GM19239 (cell line): Measurements from ENCODE around the gene ATP1A2.

Experiments
- DNase-seq: peaks from one replicate; pipeline ENCODE4 v3.0.0; 2011; ENCODE audit warnings: low spot score; ENCODE audit not compliant: insufficient read length
- FAIRE-seq: peaks from 2 replicates; lab custom pipeline; 2011; peaks lifted over from hg19 to GRCh38; lab: Jason Lieb, UNC

The ATP1A2 gene

DNA sequence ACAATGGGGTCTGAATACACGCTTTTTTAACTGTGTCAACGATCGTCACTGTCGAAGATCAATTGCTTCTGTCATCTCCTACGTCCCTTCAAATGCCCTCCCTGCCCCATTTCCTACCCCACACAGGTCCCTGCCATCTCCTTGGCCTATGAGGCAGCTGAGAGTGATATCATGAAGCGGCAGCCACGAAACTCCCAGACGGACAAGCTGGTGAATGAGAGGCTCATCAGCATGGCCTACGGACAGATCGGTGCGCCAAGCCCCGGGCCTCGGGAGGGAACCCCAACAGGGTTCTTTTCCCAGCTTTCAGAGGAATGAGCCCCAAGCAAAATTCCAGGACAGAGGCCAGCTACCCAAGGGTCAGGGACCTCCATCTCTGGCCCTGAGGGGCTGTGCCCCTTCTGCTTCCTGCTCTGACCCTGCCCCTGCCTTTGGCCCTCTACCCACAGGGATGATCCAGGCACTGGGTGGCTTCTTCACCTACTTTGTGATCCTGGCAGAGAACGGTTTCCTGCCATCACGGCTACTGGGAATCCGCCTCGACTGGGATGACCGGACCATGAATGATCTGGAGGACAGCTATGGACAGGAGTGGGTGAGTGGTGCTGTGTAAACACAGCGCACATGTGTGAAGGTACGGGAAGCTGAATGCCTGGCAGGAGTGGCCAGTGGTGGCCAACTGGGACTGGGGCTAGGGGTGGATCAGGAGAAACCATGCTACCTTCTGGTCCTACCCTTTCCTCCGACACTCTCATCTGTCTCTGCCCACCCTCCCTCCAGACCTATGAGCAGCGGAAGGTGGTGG is 20.8 kb downstream of the ATP1A2 start:
- no peak for FAIRE-seq
- DNase-seq: no peak

DNA sequence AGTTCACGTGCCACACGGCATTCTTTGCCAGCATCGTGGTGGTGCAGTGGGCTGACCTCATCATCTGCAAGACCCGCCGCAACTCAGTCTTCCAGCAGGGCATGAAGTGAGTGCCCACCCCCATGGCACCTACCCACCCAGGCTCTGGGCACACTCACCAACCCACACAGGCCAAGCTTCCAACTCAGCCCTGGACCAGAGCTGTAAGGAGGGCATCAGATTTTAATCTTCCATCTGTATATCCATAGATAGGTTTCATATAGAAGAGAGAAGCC is 21.3 kb downstream of the ATP1A2 start:
- DNase-seq (no peak), FAIRE-seq (no peak)

DNA sequence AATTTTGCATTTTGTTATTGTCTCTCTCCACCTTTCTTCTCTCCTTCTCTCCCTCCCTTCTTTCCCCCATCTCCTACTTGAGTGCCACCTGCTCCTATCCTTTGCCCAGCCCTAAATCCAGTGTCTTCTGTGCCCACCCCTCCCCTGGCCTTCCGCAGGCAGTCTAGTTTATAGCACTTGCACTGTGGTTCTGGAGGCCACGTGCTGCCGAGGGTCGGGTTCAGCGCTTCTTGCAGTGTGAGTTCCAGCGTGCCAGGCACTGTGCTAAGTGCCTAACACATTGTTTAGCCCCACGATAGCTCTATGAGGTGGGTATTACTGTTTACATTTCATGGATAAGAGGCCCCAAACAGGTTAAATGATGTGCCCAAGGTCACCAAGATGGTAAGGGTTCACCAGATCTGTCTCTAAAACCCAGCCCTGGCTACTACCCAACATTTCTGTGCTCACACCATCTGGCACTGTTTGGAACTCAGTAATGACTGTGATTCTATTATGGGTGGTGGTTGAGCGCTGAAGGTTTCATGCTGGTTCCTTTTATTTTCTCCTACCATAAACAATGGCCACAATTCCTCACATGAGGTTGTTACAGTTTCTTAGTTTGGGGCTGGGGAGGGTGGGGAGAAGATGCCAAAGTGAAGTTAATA is 21.8 kb downstream of the ATP1A2 start:
- DNase-seq (no peak), FAIRE-seq (no peak)

DNA sequence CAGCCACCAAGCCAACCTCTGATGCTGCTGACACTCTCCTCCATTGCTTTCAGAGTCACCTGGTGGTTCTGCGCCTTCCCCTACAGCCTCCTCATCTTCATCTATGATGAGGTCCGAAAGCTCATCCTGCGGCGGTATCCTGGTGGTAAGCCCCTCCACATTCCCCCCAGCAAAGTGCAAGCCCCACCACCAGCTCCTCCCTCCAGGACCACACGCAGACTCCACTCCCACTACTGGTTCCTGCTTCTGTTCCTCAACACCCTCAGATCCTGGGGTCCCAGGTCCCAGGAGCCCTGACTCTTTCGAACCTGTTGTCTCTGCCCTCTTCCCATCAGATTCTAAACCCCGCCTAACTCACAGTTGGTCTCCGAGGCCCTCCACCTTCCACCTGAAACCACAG is 24.3 kb downstream of the ATP1A2 start:
- FAIRE-seq: no peak
- no peak for DNase-seq

DNA sequence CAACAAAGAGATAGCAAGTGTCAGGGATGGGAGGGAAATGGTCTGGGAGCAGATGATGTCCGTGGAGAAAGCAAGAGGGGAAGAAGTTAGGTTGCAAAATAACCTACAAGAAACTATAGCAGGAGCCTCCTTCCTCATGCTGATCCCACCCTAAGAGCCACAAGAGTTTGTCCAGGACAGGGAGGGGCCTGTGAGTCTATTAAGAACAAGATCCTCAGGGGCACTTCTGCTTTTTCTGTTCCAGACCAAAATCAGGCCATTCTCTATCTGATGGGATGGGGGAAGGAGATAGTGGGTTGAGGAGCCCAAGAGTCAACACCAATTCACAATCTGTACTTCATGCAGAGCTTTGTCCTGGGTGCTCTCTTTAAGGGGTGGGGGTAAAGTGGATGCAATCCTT is 28.1 kb downstream of the ATP1A2 start:
- FAIRE-seq: no peak
- DNase-seq: no peak

DNA sequence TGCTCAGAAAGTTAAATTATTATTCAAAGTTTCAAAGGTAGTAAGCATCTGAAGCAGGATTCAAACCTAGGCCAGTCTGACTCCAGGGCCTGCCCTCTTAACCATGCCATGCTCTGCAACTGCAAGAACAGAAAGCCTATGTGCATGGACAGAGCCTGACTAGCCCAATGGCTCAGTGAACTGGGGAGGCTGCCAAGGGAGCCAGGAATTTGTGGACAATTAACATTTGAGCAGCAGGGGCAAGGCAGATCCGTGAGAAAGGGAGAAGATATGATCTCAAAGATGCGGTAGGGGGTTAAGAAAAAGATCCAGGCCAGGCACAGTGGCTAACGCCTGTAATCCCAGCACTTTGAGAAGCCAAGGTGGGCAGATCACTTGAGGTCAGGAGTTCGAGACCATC is 29.4 kb downstream of the ATP1A2 start:
- FAIRE-seq: no peak
- DNase-seq: no peak

DNA sequence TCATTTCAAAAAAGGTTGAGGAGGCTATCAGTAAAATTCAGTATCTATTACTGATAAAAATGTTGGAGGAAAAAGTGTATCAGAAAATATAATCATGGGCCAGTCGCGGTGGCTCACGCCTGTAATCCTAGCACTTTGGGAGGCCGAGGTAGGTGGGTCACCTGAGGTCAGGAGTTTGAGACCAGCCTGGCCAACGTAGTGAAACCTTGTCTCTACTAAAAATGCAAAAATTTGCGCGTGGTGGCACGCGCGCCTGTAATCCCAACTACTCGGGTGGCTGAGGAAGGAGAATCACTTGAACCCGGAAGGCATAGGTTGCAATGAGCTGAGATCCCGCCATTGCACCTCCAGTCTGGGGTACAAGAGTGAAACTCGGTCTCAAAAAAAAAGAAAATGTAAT is 30.5 kb downstream of the ATP1A2 start:
- FAIRE-seq: no peak

DNA sequence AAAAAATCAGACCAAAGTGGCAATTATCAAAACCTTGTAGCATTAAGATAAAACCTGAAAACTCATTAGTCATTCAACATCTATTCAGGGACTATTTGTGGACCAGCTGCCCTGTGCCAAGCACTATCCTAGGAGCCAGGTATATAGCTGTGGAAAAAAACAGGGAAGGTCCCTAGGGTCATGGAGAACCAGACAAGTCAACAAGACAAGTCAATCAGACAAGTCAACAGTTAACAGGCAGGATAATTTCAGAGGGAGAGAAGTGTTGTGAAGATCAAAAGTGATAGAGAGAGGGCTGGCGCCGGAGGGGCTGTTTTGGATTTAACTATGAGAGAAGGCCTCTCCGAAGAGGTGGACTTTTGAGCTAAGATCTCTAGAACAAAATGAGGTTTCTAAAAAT is 32.6 kb downstream of the ATP1A2 start:
- no peak for FAIRE-seq
- DNase-seq: no peak

More for the DNA sequence above, 30.5 kb downstream of the ATP1A2 start:
- DNase-seq: no peak

DNA sequence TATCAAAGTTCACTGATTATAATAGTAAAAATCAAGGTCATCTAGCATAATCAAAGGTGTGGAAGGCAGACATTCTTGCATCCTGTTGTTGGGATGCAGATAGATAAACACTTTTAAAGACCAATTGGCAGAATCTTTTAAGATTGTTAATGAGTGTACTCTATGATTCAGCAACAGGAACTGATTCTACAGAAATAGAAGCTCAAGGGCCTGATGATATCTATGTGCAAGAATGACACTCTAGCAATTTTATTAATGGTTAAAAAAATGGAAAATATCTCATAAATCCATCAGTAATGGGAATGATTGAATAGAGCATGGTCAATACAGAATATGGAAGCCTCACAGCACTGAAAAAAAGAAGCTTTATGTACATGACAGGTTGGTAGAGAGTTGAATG is 33.7 kb downstream of the ATP1A2 start:
- no peak for FAIRE-seq
- DNase-seq: no peak

DNA sequence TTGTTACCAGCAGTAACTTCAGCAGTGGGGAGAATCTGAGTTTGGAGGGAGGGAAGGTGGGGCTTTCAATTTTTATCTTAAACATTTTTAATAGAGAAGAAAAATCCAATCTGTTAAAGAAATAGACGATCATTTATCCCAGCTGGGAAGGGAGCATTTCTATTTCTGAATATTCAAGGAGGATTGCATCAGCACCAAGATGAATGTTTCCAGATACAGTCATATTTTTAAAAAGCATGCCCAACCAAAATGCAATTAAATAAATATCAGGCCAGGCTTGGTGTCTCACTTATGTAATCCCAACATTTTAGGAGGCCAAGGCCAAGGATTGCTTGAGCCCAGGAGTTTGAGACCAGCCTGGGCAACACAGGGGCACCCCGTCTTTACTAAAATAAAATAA is 34.2 kb downstream of the ATP1A2 start:
- FAIRE-seq (no peak), DNase-seq (no peak)

DNA sequence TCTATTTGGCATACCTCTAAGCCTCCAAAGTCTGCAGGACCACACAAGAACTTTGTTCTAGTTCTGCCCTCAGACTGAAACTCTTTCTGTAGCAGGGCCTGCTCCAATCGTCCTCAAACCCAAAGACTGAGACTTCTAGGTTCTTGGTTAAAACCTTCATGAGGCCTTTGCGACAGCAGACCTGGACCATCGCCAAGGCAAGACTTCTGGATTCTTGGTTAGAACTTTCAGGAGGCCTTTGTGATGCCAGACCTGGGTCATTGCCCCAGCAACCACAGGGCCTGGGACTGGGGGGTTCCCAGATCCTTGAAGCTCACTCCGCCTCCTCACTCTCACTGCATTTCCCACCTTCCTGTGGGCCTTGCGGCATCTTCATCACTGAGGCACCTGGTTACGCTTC is 35.7 kb downstream of the ATP1A2 start, which contains the start of gene ATP1A4:
ATP1A4 (plus strand) TSS at position 301 of the 400 bp plus-strand sequence. CDS start 438 bp downstream, outside the sequence.
- FAIRE-seq: no peak

DNA sequence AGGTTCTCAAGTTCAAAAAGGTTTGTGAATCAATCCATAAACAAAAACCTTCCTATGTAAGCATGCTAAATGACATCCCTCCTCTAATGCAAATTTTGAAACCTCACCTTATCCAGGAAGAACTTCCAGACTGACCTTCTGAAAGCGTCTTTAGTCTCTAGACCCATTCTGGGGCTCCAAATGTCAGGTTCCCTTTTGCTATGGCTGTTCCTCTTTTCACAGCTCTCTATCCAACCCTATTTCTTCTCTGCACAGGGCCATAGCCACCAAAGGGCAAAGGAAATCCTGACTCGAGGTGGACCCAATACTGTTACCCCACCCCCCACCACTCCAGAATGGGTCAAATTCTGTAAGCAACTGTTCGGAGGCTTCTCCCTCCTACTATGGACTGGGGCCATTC is 39.2 kb downstream of the ATP1A2 start:
- FAIRE-seq (no peak), DNase-seq (no peak)

More for the DNA sequence above, 35.7 kb downstream of the ATP1A2 start, which contains the start of gene ATP1A4:
- no peak for DNase-seq

DNA sequence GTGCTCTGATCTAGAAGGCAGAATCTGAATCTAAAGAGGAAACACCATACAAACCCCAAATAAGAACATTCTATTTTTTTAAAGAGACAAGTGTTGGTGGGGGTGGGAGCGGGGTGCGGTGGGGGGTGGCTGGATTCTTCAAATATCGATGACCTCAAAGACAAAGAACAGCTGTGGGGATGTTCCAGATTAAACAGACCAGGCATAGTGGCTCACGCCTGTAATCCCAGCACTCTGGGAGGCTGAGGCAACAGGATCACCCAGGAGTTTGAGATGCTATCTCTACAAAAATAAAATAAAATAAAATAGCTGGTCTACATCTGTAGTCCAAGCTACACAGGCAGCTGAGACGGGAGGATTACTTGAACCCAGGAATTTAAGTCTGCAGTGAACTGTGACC is 40.8 kb downstream of the ATP1A2 start:
- DNase-seq (no peak), FAIRE-seq (no peak)

DNA sequence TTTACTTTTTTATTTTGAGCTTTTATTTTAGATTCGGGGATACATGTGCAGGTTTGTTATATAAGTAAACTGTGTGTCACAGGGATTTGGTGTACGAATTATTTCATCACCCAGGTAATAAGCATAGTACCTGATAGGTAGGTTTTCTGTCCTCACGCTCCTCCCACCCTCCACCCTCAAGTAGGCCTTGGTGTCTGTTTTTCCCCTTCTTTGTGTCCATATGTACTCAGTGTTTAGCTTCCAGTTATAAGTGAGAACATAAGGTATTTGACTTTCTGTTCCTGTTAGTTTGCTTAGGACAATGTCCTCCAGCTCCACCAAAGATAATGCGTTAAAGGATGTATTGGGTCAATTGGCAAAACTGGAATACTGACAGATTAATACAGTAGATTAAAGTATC is 41.6 kb downstream of the ATP1A2 start:
- FAIRE-seq (no peak), DNase-seq (no peak)

DNA sequence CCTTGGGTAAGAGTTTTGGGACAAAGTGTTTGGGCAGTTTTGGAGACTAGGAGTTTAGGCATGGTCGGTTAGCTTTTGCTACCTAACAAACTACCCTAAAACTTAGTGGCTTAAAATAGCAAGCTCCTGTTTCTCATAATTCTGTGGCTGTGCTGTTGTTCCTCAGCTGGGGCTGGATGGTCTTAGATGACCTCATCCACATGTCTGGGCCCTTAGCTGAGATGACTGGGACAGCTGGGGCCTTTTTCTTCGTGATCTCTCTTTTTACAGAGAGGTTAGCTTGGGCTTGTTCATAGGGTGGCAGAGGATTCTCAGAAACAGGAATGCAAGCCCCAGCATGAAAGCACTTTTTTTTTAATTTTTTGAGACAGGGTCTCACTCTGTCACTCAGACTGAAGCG is 42.5 kb downstream of the ATP1A2 start:
- FAIRE-seq: no peak

DNA sequence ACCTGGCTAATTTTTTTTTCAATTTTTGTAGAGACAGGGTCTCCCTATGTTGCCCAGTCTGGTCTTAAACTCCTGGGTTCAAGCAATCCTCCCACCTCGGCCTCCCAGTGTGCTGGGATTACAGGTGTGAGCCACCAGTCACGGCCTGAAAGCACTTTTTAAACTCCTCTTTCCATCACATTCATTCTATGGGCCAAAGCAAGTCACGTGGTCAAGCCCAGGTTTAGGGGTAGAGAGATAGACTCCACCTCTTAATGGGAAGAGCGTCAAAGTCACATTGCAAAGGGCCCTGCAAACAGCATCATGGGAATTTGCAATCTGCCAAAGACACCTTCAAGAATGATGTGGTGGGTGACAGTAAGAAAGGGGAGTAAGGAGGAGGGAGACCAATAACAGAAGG is 43.0 kb downstream of the ATP1A2 start:
- FAIRE-seq (no peak), DNase-seq (no peak)

More for the DNA sequence above, 42.5 kb downstream of the ATP1A2 start:
- DNase-seq: no peak

DNA sequence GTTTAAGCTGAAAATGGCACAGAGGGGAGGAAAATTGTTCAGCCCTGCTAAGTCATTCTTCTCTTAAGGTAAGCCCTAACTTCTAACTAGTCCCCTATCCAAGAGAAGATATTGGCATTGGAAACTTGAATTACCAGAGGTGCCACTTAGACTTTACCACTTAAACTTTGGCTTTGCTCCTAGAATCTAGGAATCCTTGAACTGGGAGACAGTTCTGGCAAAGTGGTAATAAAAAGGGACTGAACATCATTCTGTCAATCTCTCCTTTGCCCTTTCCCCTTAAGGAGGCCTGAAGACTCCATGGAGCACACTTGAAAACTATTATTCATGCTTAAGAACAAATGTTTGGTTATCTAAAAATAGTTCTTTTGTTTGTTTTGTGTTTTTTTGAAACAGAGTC is 44.3 kb downstream of the ATP1A2 start:
- no peak for FAIRE-seq
- no peak for DNase-seq

DNA sequence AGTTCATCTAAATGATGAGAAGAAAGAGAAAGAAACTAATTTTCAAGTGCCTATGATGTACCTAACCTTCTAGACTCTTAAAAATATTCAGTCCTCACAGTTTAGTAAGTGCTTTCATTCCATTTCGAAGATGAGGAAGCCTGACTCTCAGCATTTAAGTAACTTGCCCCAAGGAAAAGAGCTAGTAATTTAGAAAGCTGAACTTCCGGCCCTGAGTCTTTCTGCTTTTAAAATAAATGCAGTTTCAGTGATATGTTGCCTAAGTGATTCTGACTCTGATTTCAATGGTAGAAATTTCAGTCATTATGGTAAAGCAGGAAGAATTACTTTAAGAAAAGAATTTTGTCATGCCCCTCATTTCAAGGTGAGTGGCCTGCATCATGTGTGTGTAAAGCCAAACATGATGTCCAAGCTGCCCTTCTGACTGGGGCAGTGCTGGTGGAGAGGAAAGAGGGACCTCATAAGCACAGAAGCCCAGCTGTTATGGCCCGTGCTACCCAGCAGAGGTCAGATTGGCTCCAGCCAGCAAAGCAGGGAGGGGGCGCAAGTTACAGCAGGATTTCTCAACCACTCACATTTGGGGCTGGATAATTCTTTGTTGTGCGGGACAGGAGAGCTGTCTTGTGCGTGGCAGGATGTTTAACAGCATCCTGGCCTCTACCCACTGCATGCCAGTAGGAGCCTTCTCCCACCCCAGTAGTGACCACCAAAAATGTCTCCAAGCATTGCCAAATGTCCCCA is 46.6 kb downstream of the ATP1A2 start:
- peak; percentile 47 for FAIRE-seq
- DNase-seq: no peak

DNA sequence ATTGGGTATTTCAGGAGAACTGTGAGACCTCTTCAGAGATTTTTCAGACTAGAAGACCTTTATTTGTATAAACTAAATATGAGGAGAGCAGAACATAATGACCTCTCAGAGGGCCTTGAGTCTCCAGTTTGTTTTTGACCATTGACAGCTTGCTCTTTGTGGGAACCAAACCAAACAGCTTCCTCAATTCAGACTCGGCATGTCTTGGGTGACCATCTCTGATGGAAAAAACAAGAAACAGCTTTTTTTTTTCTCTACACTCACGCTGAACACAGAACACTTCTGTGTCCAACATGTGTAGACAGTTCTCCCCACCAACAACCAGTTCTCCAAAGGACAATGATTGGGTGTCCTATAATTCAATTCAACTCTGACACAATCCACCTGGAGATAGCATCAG is 47.4 kb downstream of the ATP1A2 start:
- no peak for DNase-seq
- peak; percentile 31 for FAIRE-seq

DNA sequence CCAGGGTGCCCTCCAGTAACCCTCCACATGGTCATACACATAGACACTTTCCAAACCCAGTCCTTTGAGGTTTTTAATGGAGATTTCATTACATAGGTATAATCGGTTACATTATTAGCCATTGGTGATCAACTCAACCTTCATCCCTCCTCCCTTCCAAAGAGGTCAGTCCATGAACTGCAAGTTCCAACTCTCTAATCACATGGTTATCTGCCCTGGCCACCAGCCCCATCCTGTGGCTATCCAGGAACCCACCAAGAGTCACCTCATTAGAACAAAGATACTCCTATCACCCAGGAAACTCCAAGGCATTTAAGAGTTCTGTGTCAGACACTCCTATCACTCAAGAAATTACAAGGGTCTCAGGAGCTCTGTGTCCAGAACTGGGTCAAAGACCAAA is 48.1 kb downstream of the ATP1A2 start:
- no peak for DNase-seq
- no peak for FAIRE-seq

DNA sequence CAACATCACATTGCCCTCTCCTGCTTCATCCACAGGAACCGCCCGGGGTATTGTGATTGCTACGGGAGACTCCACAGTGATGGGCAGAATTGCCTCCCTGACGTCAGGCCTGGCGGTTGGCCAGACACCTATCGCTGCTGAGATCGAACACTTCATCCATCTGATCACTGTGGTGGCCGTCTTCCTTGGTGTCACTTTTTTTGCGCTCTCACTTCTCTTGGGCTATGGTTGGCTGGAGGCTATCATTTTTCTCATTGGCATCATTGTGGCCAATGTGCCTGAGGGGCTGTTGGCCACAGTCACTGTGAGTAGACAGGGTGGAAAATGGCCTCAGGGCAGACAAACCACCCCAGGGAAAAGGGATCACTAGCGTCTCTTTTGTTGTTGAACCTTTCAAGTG is 48.6 kb downstream of the ATP1A2 start:
- FAIRE-seq (no peak), DNase-seq (no peak)
